HG02763 (cell line): Measurements from ENCODE around the gene MBNL1.
"Not testable (repeated sequence)": the region's sequence is repeated elsewhere in the genome, so short reads cannot be mapped to it uniquely, and the experiment has no call there.

Experiments used
- ATAC-seq: cut with Tn5 transposase; IDR thresholded peaks from one replicate; pipeline ENCODE4 v1.9.1; 2021; ENCODE audit warnings: mild to moderate bottlenecking, moderate library complexity; ENCODE audit not compliant: unreplicated experiment

Gene MBNL1

DNA sequence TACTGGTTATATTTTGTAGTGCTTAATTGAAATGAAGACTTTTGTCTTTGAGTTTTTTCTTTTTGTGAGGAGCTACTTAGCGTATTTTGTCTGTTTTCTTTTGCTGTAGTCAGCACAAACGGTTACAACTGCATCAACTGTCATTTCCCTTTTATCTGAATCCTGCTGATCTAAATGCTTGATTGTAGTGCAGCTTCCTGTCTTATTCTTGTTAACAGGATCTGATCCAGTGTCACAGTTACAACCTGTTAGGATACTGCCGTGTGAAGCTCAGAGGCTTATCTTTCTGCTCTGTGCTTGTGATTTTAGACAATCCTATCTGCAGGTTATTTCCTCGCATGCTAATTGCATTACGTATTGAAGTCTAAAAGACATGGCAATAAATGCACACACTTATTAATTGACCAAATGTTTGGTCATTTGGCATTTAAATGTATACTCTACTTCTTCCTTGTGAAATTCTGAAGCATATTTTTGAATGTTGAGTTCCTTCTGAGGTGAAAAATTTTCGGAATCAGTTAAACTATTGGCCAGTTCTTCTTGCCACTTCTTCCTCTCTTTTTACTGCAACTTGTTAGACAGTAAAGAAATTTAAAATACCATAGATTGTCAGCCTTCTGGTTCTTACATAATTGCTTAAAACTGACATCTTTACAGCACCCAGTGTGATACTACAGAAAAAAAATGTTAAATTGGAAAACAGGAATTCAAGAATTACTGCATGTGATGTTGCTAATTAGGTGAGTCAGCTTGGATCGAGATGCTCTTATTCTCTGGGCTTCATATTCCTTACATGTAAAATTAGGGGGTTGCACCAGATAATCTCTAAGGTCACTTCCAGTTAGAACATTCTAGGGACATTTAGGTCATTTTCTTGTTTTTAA, 168.2 kb downstream of the MBNL1 start:
- no peak for ATAC-seq

GRCh38 chr3:152438181-152438580, 169.5 kb downstream of the MBNL1 start:
- no peak for ATAC-seq

GRCh38 chr3:152438706-152439105, 170.0 kb downstream of the MBNL1 start:
- ATAC-seq, result no peak

GRCh38 chr3:152440243-152440642, 171.5 kb downstream of the MBNL1 start:
- not testable (repeated sequence) for ATAC-seq

DNA sequence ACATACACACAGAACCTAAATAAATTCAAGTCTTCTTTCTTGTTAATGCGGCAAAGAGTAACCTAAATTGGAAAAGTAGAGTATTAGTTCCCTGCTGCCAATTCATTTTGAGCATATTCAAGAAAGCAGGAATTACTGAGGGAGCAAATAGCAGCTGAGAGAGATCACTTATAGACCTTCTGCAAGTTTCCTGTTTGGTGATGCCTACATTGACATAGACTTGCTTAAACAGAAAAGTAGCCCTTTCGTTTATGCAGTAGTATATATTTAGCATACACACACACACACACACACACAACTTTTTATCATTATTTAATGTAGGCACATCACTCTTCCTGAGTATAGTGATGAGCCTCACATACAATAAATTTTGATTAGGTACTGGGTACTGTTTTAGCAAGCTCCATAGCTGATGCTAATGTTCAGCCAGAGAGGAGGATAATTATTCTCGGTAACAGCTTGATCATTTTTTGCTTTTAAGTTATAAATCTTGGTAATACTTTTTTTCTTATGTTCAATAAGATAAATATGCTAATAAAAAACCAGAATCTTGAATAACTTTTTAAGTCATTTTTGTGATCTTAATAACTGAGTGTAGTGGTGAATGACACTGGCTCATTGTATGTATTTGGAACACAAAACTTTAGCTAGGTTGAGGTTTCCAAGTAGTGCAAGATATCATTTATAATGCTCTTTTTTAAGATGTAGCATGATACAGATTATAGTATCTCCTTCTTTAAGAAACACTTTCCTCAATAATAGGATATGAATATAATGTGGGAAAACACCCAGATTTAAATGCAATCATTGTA, 174.7 kb downstream of the MBNL1 start:
- no peak for ATAC-seq

DNA sequence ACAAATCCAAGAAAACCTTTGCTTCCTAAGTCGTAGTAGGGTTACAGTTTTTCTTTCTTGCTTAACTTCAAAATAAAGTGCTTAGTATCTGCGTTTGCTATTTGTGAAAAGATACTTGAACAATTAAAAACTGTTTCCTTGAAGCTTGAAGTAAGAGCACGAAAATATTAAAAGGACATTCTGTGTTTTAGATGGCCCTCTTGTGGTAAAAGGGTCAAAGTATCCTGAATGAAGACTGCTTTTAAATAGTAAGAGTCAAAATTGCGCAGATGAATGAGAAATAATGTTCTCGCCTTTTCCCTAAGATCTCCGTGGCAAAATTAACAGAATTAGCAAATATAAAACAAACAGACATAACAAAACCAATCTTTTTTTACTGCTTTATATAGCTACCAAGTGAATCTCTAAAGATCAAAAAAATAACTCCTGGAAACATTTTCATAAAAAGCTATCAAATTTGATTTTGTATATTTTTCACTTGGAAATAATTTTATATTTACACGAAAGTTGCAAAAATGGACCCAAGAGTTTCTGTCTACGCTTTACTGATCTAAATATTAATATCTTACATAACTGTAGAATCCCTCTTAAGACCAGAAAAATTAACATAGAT, 175.4 kb downstream of the MBNL1 start:
- ATAC-seq, result no peak

DNA sequence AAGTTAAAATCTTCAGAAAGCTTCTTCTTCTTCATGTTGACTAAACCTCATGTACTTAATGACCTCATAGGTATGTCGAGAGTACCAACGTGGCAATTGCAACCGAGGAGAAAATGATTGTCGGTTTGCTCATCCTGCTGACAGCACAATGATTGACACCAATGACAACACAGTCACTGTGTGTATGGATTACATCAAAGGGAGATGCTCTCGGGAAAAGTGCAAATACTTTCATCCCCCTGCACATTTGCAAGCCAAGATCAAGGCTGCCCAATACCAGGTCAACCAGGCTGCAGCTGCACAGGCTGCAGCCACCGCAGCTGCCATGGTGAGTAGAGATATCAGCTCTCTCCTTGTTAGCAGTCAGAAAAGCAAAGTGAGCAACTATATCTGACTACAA, 176.5 kb downstream of the MBNL1 start:
- ATAC-seq, result no peak

DNA sequence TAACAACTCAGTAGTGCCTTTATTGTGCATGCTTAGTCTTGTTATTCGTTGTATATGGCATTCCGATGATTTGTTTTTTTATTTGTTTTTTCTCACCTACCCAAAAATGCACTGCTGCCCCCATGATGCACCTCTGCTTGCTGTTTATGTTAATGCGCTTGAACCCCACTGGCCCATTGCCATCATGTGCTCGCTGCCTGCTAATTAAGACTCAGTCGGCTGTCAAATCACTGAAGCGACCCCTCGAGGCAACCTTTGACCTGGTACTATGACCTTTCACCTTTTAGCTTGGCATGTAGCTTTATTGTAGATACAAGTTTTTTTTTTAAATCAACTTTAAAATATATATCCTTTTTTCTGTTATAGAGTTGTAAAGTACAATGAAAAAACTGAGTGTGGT, 177.8 kb downstream of the MBNL1 start:
- ATAC-seq, result no peak

DNA sequence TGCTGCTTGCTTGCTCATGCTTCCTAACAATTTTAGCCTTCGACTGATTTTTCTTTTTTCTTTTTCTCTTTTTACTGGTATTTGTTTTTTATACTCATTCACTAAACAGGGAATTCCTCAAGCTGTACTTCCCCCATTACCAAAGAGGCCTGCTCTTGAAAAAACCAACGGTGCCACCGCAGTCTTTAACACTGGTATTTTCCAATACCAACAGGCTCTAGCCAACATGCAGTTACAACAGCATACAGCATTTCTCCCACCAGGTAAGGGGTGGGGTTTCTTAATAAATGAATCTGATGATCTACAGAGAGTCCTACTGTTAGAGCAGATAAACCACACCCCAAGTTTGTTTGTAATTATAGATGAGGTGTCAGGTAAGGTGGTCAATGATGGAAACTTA, 178.8 kb downstream of the MBNL1 start:
- no peak for ATAC-seq

GRCh38 chr3:152448091-152448490, 179.4 kb downstream of the MBNL1 start:
- ATAC-seq, result no peak

DNA sequence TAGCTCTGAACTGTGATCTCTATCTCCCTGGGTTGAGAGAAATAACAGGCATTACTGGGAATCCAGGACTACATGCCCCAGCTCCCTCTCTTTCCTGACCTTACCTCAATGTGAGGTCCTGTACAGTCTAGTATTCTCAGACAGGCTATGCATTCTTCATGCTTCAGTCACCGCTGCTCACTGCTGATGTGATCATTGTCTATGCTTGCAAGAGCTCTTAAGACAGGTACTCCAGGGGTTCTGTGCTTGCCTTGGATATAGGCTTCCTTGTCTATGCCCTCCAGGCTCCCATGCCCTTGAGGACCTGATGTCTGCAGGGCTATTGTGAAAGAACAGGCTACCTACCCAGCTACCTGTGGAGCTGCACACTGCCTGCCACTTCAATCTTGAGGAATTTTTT, 183.6 kb downstream of the MBNL1 start:
- ATAC-seq, result no peak

DNA sequence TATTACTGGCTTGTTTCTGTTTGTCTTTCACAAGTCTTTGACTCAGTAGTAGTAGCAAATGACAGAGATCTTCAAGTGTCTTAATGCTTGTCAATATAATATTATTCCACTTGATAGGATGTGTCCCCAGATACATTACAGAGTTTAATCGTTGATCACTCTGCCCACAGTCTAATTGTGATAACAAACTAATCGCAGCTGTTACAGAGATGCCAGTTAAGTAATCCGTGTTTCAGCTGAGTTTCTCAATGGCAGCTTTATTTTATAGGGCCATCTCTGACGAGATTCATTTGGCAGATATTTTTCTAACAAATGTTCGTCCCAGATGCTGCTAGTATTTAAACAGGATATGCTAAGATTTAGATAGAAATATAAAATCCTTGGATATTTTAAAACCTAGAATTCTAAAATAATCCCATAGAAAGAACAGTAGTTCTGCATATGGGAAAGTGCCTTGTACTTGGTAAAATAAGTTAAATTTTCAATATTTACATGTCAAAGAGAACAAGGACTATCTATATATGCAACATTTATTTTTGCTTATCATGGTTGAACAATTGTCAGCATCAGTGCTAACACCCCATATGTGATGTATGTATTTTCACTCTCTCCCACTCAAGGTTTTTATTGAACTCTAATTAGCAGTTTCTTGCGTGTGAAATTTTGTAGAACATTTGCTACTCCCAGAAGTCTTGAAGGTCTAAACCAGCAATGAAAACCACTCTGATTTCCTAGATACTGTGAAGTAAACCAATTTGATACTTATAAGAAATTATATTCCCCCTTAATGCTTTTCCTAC, 185.5 kb downstream of the MBNL1 start:
- ATAC-seq, result no peak

- ATAC-seq, result no peak
These were observed 187.3 kb downstream of the MBNL1 start for GRCh38 chr3:152455989-152456388.

DNA sequence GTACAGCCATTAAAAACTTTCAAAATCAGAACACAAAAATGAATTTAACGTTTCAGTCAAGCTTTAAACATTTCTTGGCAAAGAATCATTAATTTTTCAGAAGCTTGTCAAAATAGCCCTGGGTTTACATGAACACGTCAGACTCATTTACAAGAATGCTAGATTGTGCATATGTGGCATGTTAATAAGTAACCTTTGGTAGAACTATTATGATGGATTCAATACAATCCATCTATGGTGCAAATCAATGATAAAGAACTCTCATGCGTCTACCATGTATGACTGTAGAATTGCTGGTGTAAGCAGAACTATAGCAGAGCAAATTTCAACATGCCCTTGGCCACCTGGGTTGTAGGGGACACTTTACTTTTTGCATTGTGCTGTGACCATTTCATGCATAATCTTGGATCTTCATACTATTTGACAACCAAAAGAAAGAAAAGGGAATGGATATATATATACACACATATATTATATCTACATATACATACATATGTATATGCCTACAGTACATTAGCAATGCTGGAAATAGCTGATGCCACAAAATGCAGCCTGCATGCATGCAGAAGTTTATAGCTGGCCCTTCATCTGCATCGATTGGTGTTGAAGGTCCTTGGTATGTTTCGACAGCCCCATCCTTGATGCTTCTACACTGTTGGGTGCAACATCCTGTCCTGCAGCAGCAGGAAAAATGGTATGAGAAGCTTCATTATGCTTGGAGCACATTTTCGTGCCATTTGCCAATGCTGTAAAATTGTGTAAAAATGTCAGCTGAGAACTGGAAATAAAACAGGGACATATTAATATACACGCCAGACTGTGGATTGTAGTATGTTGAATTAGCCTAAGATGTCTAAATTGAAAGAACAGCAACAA, 189.0 kb downstream of the MBNL1 start:
- ATAC-seq, result no peak

DNA sequence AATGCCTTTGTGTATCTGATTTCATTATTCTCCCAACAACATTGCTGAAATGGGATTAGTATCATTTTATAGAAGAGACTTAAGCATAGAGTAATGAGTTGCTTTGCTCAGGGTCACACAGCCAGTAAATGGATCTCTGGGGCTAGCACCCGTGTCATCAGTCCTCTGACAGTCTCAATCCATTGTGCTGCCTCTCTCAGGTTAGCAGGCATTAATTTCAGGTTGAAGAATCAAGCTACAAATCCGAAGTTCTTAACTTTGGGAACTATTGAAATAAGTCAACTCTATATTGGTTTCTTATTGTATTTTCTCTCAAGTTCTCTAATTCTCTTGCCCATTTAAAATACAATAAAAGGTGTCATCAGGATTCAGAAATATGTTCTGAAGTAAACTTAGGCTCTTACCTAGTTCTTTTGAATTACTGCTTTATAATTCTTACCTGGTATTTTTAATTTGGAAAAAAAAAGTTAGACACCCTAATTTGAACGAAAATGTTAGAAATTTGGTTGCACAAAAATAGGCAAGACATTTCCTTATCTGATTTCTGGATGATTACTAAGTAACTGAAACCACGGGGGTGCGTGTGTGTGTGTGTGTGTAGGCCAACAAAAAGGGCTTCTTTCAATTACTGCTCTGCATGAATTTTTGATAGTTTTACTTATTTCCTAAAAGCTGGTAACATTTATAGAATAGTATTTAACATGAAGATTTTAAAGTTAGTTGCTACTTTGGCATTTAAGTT, 189.8 kb downstream of the MBNL1 start:
- ATAC-seq, result no peak

GRCh38 chr3:152459118-152459515, 190.4 kb downstream of the MBNL1 start:
- ATAC-seq, result no peak

DNA sequence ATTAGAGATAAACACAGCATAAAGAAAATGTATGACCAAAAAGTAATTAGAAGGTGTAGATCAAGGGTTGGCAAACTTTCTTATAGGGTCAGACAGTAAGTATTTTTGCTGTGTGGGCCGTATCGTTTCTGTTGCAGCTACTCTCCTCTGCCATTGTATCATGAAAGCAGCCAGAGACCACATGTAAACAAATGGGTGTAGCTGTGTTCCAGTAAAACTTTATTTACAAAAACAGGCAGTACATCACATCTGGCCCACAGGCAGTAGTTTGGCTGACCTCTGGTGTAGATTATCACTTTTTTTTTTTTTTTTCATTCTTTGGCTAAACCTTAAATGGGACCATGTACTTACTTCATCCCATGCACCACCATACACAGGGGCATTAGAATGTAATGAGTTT, 190.8 kb downstream of the MBNL1 start:
- ATAC-seq, result no peak

DNA sequence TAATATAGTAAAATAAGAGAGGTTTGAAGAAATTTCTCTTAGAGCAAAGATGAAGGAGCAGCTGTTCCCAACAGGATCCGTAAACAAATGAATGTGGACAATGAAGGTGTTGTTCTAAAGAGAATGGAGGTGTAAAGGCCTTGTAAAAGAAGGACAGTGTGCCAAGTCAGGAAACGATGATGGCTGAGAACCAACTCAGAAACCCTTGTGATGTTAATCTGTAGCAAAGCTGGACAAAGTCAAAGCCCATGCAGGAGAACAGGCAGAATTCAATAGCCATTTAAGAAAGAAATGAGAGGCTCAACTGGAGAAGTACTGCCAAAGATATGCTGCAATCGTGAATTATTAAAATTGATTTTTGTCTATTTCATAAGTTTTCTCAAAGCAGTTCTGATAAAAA, 192.2 kb downstream of the MBNL1 start:
- no peak for ATAC-seq

- no peak for ATAC-seq
These were observed 192.7 kb downstream of the MBNL1 start for GRCh38 chr3:152461460-152461859.
